K562 (cell line): ENCODE results near the gene SLC2A10. TPM values are rescaled to one million over a fixed set of nuclear protein-coding genes. Genes with fewer than 3 reads are reported as not detected.

ENCODE experiments used
- ATAC-seq: fragments of 200-7000 bp; cut with Tn5 transposase; 3 replicates; pipeline ENCODE4 v1.9.1; 2020; ENCODE audit warnings: moderate library complexity
- BruUV-seq: library from RNA; stranded (reverse); fragments of 400-500 nt; replicated peaks from 2 replicates; lab custom pipeline; 2021; lab: Mats Ljungman, UMichigan
- CTCF ChIA-PET: fragments of 300-600 bp; formaldehyde crosslinking; extraction: SDS; loops from one replicate; lab custom pipeline; 2021; ENCODE audit warnings: low intra/inter-chr PET ratio; lab: Yijun Ruan, JAX
- POLR2A ChIA-PET: fragments of 300-600, 350-650 bp; sonication (Branson Sonifier 250); formaldehyde crosslinking; extraction: SDS; loops from one replicate; lab custom pipeline; 2021; ENCODE audit warnings: antibody characterized with exemption, inconsistent platforms; lab: Yijun Ruan, JAX
- DNase-seq, 4 experiments: peaks; one replicate each; pipeline versions ENCODE4 v3.0.0 to v3.0.0-alpha.2; 2011 to 2018; ENCODE audit warnings: low spot score in 3 of 4, mixed read lengths in 3 of 4; ENCODE audit errors: extremely low read depth in 1 of 4
- FAIRE-seq: peaks from 2 replicates; lab custom pipeline; 2011; peaks lifted over from hg19 to GRCh38; lab: Jason Lieb, UNC
- H2AFZ ChIP-seq: 2 replicates; pipeline ENCODE4 v1.6.0; 2011; ENCODE audit warnings: low read depth, low read length, control low read depth, inconsistent platforms
- H3K27ac ChIP-seq: fragments of 200-600 bp; 3 replicates; pipeline ENCODE4 v1.8.0; 2011; ENCODE audit warnings: low read depth, mild to moderate bottlenecking, control low read depth, inconsistent platforms, low read length, moderate library complexity, mixed read lengths; ENCODE audit errors: extremely low read depth
- H3K27me3 ChIP-seq, 2 experiments: fragments of 300-600 bp in 1 of 2; 2 replicates in 1 of 2; 3 replicates in 1 of 2; pipeline versions ENCODE4 v1.6.0 to v1.8.0; 2011; ENCODE audit warnings: inconsistent platforms in 2 of 2, low read length in 2 of 2, mild to moderate bottlenecking in 1 of 2, mixed read lengths in 1 of 2, moderate library complexity in 1 of 2; ENCODE audit not compliant: control insufficient read depth in 2 of 2, insufficient read depth in 2 of 2
- H3K36me3 ChIP-seq: fragments of 300-600 bp; 3 replicates; pipeline ENCODE4 v1.8.0; 2011; ENCODE audit warnings: mild to moderate bottlenecking, low read length, inconsistent platforms; ENCODE audit not compliant: control insufficient read depth, insufficient read depth
- H3K4me1 ChIP-seq, 2 experiments: fragments of 200-600 bp in 1 of 2; replicated peaks in 1 of 2; 2 replicates in 1 of 2; 3 replicates in 1 of 2; pipeline versions ENCODE4 v1.5.1 to v1.8.0; 2011; ENCODE audit warnings: inconsistent platforms in 2 of 2, low read length in 2 of 2, mild to moderate bottlenecking in 1 of 2, mixed read lengths in 1 of 2, moderate library complexity in 1 of 2; ENCODE audit not compliant: control insufficient read depth in 2 of 2, insufficient read depth in 2 of 2
- H3K4me2 ChIP-seq: 2 replicates; pipeline ENCODE4 v1.6.1; 2011; ENCODE audit warnings: low read length, control low read depth, inconsistent platforms, mixed read lengths; ENCODE audit not compliant: insufficient read depth
- H3K4me3 ChIP-seq: fragments of 200-600 bp; sonication (generic), shearing (Covaris generic); 2 replicates; pipeline ENCODE4 v1.5.1; 2016; ENCODE audit warnings: control low read depth, inconsistent platforms
- H3K79me2 ChIP-seq: fragments of 200-600 bp; 3 replicates; pipeline ENCODE4 v1.8.0; 2011; ENCODE audit warnings: low read length, inconsistent platforms; ENCODE audit not compliant: control insufficient read depth, insufficient read depth
- H3K9ac ChIP-seq, 2 experiments: 2 replicates each; pipeline versions ENCODE4 v1.6.0 to v1.6.1; 2011; ENCODE audit warnings: low read depth in 2 of 2, low read length in 2 of 2, control low read depth in 1 of 2, inconsistent platforms in 1 of 2, mild to moderate bottlenecking in 1 of 2, mixed read lengths in 1 of 2; ENCODE audit not compliant: insufficient read depth in 1 of 2
- H3K9me1 ChIP-seq: one replicate; pipeline ENCODE4 v1.6.0; 2011; ENCODE audit warnings: inconsistent platforms, mild to moderate bottlenecking, low read length, moderate library complexity; ENCODE audit not compliant: control insufficient read depth, insufficient read depth
- H3K9me3 ChIP-seq: replicated peaks from 2 replicates; pipeline ENCODE4 v1.5.1; 2011; ENCODE audit warnings: low read depth, low read length, inconsistent platforms; ENCODE audit not compliant: control insufficient read depth, insufficient read depth
- H4K20me1 ChIP-seq: replicated peaks from 2 replicates; pipeline ENCODE4 v1.6.1; 2011; ENCODE audit warnings: low read length, inconsistent platforms, mixed read lengths; ENCODE audit not compliant: control insufficient read depth, insufficient read depth
- ATF7 ChIP-seq: fragments of 450-650 bp; IDR thresholded peaks from 2 replicates; pipeline ENCODE4 v1.7.1; 2014; ENCODE audit warnings: mild to moderate bottlenecking, moderate library complexity
- CCAR2 ChIP-seq: fragments of 200-400 bp; formaldehyde crosslinking; IDR thresholded peaks from 2 replicates; pipeline ENCODE4 v1.6.1; 2017; ENCODE audit warnings: mild to moderate bottlenecking, low read depth, low read length
- CEBPG ChIP-seq, 3 experiments: fragments of 200-800 bp in 1 of 3; sonication (Bioruptor generic) in 1 of 3; sonication (generic) in 1 of 3; formaldehyde crosslinking in 1 of 3; IDR thresholded peaks in 2 of 3; conservative IDR thresholded peaks in 1 of 3; 2 replicates each; pipeline versions ENCODE4 v1.6.1 to v1.8.0; 2016 to 2022; ENCODE audit warnings: missing compliant biosample characterization in 2 of 3, missing genetic modification characterization in 2 of 3, mild to moderate bottlenecking in 1 of 3, missing genetic modification reagents in 1 of 3
- FOS ChIP-seq: IDR thresholded peaks from 3 replicates; pipeline ENCODE4 v1.6.1; 2011; ENCODE audit not compliant: insufficient read length; ENCODE audit errors: extremely low read depth
- FOXJ2 ChIP-seq: fragments of 200-800 bp; sonication (Bioruptor generic); IDR thresholded peaks from 2 replicates; pipeline ENCODE4 v1.6.1; 2016; ENCODE audit warnings: missing genetic modification characterization, missing compliant biosample characterization
- HMBOX1 ChIP-seq: sonication (generic); IDR thresholded peaks from 2 replicates; pipeline ENCODE4 v1.6.1; 2016
- MAZ ChIP-seq, 2 experiments: fragments of 450-650 bp in 1 of 2; sonication (generic) in 1 of 2; formaldehyde crosslinking; IDR thresholded peaks in 1 of 2; conservative IDR thresholded peaks in 1 of 2; 2 replicates each; pipeline versions ENCODE4 v1.4.0 to v1.5.0; 2020; ENCODE audit warnings: mild to moderate bottlenecking in 1 of 2, missing genetic modification reagents in 1 of 2
- MLX ChIP-seq, 2 experiments: fragments of 450-650 bp in 1 of 2; sonication (generic) in 1 of 2; formaldehyde crosslinking; conservative IDR thresholded peaks; 2 replicates each; pipeline versions ENCODE4 v1.4.0 to v1.8.1; 2020 to 2022; ENCODE audit warnings: mild to moderate bottlenecking in 1 of 2, missing genetic modification reagents in 1 of 2
- NFRKB ChIP-seq: fragments of 450-650 bp; IDR thresholded peaks from 2 replicates; pipeline ENCODE4 v1.6.1; 2016; ENCODE audit warnings: low read depth
- ZBTB43 ChIP-seq: sonication (generic); formaldehyde crosslinking; IDR thresholded peaks from 2 replicates; pipeline ENCODE4 v1.8.0; 2023; ENCODE audit warnings: mild to moderate bottlenecking, missing genetic modification reagents
- ZNF175 ChIP-seq: fragments of 200-800 bp; sonication (Bioruptor generic); IDR thresholded peaks from 2 replicates; pipeline ENCODE4 v1.6.1; 2016; ENCODE audit warnings: low read depth, mild to moderate bottlenecking, missing genetic modification characterization, missing compliant biosample characterization
- ZNF184 ChIP-seq: sonication (generic); formaldehyde crosslinking; IDR thresholded peaks from 2 replicates; pipeline ENCODE4 v1.5.0; 2020; ENCODE audit warnings: missing genetic modification reagents
- WGBS: fragments of 100-300 bp; shearing (Covaris generic); methylation state at CpG from one replicate; pipeline ENCODE4 v1.1.6; 2016; ENCODE audit warnings: low coverage, mixed read lengths; ENCODE audit not compliant: insufficient coverage; ENCODE audit errors: missing lambda C conversion rate; 5-methylcytosine and 5-hydroxymethylcytosine counted together
- in situ Hi-C: fragments of 300-500 bp; cut with MboI; formaldehyde crosslinking; loops from 4 replicates; pipeline ENCODE4 v1.15.0; 2018; ENCODE audit warnings: inconsistent platforms, mixed read lengths
- intact Hi-C: fragments of 100-400 bp; cut with micrococcal nuclease; formaldehyde crosslinking; loops from 2 replicates; pipeline ENCODE4 v1.14.2; 2022
- polyA plus RNA-seq, 8 experiments: library from polyadenylated mRNA; depleted of rRNA in 4 of 8; stranded (reverse) in 5 of 8; unstranded in 3 of 8; fragments of >200 nt; fragmentation: Nextera tagmentation in 2 of 8; fragmentation: Illumina TruSeq in 1 of 8; extraction: Ambion mirVana in 2 of 8; extraction: Trizol in 1 of 8; gene quantifications; 2 replicates each; pipeline versions ENCODE4 v1.2.1 to v1.2.3, GENCODE V29; 2011 to 2014; ENCODE audit warnings: inconsistent platforms in 1 of 8, missing spikeins in 1 of 8
- total RNA-seq, 7 experiments: library from RNA; depleted of rRNA in 6 of 7; stranded (reverse); fragments of >200 nt in 6 of 7; fragmentation: Illumina TruSeq in 2 of 7; extraction: Trizol in 2 of 7; gene quantifications; 2 replicates each; pipeline versions ENCODE4 v1.2.1 to v1.2.3, GENCODE V29; 2011 to 2021; ENCODE audit warnings: low replicate concordance in 1 of 7
- TF ChIP-seq, protein P1 (sequence below): fragments of 200-800 bp; sonication (Bioruptor generic); IDR thresholded peaks from 2 replicates; pipeline ENCODE4 v1.6.1; 2017; ENCODE audit warnings: missing genetic modification characterization, missing compliant biosample characterization

Gene SLC2A10
- total and polyA plus RNA-seq, 9 of the 15 experiments (the other 6 are each of a cell fraction or from before 2014, with no cell fraction given): 0.01 to 1.8 (median 0.10) TPM

GRCh38 chr20:46690219-46691106, 19.0 kb upstream of the SLC2A10 start:
- CTCF ChIA-PET: no interaction called here
- no peak for ATAC-seq
- Histone ChIP-seq H3K4me1 (peaks cover 5 to 30% of the 10 kb centered on the region in 2 experiments; a peak in 4 of 5 replicates), H3K9me3 (no peaks in the 10 kb centered on the region), H2AFZ (peak overlapping the region; percentile 89), H3K27ac (peak overlapping the region; percentile 91), H4K20me1 (no peaks in the 10 kb centered on the region), H3K9ac (peak overlapping the region in 1 of 2 experiments; percentile 87; a peak in 3 of 4 replicates), H3K27me3 (no peaks in the 10 kb centered on the region), H3K36me3 (peaks cover 15% of the 10 kb centered on the region; the same call in 2 of the 3 replicates), H3K9me1 (no peaks in the 10 kb centered on the region), H3K4me2 (peak overlapping the region; percentile 87), H3K79me2 (peaks cover 36% of the 10 kb centered on the region), H3K4me3 (peak overlapping the region; percentile 40)
- POLR2A ChIA-PET: interaction anchor here (0.6 to 1.3 kb wide), 4 partner anchors 39 to 493 kb away, joined by 3 to 4 read pairs (median 3); no protein-coding TSS in a partner anchor
- WGBS: 2% methylated on average over 13 of the region's 13 CpGs
- peak in 1 of 4 experiments; percentile 50 for DNase-seq
- intact Hi-C loops: no loop called here
- no TSS peak for BruUV-seq
- FAIRE-seq: peak; percentile 32
- in situ Hi-C loops: no loop called here
- TF ChIP-seq, protein P1, sequence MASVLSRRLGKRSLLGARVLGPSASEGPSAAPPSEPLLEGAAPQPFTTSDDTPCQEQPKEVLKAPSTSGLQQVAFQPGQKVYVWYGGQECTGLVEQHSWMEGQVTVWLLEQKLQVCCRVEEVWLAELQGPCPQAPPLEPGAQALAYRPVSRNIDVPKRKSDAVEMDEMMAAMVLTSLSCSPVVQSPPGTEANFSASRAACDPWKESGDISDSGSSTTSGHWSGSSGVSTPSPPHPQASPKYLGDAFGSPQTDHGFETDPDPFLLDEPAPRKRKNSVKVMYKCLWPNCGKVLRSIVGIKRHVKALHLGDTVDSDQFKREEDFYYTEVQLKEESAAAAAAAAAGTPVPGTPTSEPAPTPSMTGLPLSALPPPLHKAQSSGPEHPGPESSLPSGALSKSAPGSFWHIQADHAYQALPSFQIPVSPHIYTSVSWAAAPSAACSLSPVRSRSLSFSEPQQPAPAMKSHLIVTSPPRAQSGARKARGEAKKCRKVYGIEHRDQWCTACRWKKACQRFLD: 0 out of 2 replicates have a peak, but pooled peaks have one; percentile 51
- TF ChIP-seq ZBTB43 (CRISPR knock-in tag): no peak
- TF ChIP-seq HMBOX1: peak; percentile 93
- peak; percentile 46; the same call in 1 of the 2 replicates for TF ChIP-seq NFRKB
- no peak for TF ChIP-seq ZNF184 (CRISPR knock-in tag)
- no peak for TF ChIP-seq CCAR2
- peak; percentile 70; the same call in 1 of the 2 replicates for TF ChIP-seq ATF7
- TF ChIP-seq FOS: no peak
- TF ChIP-seq MAZ (CRISPR knock-in tag; conservative IDR thresholded peaks at IDR 0.05 in 1 of 2, IDR thresholded peaks at IDR 0.05 in 1 of 2): 0 out of 4 replicates have a peak, but pooled peaks of 1 of the 2 experiments have one; percentile 5
- peak; percentile 98 for TF ChIP-seq ZNF175 (CRISPR knock-in tag)
- no peak for TF ChIP-seq MLX (CRISPR knock-in tag; conservative IDR thresholded peaks at IDR 0.05)
- no peak for TF ChIP-seq CEBPG (CRISPR knock-in tag; IDR thresholded peaks at IDR 0.05)
- peak; percentile 21 to 32; a peak in 2 of 4 replicates for TF ChIP-seq CEBPG (tag; conservative IDR thresholded peaks at IDR 0.05 in 1 of 2, IDR thresholded peaks at IDR 0.05 in 1 of 2)
- TF ChIP-seq FOXJ2: peak; percentile 31; the same call in 1 of the 2 replicates
